SK-N-SH treated with all-trans-retinoic acid at 6 μM for 48 hours (cell line): ENCODE results near the gene DDIT4L.

ENCODE experiments used
- ARNTL ChIP-seq: fragments of 450-650 bp; formaldehyde crosslinking; IDR thresholded peaks from 2 replicates; pipeline ENCODE4 v1.5.0; 2020; ENCODE audit warnings: low read depth, mild to moderate bottlenecking, moderate library complexity, borderline replicate concordance
- ZFP3 ChIP-seq: fragments of 250-450 bp; sonication (Bioruptor Pico); IDR thresholded peaks from 2 replicates; pipeline ENCODE4 v1.5.0; 2020; ENCODE audit warnings: mild to moderate bottlenecking, moderate library complexity
- ZNF8 ChIP-seq: fragments of 450-650 bp; formaldehyde crosslinking; IDR thresholded peaks from 2 replicates; pipeline ENCODE4 v1.5.0; 2020; ENCODE audit warnings: mild to moderate bottlenecking, moderate library complexity

DNA sequence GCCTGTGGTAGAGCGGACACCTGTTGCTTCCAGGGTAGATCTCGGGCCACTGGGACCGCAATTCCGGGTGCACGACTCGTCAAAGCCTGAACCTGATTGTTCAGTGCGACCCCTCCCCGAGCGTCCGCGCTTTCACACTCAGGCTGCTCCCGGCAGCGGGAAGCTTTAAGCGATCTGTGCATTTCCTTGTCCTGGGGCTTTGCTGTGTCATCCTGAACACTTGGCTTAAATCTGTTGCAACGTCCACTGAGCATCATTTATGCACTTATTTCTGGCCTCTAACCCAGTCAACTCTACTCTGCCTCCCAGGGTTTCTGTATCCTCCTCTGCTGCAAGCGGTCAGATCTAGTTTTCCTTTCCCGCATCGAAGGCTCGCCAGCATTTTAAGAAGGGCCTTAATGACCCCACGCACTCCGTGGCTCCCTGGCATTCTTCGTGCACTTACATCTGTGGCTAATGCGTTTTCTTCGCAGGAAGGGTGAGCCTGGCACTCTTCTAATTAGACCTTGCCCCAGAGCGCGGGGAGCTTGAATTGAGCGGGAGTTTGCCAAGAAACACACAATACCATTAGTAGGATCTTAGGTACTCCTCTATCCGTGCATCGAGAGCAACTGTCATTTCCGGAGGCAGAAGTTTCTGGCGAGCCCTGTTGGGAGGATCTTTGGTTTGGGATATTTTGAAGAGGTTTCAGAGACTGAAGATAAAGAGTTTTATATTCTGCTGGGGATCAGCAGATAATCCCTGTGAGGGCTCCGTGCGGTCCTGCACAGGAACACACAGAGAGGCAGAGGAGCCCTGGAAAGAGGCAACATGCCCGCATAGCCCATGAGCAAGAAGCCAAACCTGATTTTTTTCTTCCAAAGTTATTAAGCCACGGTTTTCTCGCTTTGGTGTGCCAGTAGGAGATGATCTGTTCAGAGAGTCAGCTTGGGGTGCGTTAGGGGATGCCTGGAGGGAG, 654 bp upstream of the DDIT4L start:
- no peak for TF ChIP-seq ARNTL (CRISPR knock-in tag)
- no peak for TF ChIP-seq ZNF8 (CRISPR knock-in tag)
- no peak for TF ChIP-seq ZFP3
